ENCODE results near the gene DCST2.
"Not testable (repeated sequence)": the region's sequence is repeated elsewhere in the genome, so short reads cannot be mapped to it uniquely, and the experiment has no call there.

DNA sequence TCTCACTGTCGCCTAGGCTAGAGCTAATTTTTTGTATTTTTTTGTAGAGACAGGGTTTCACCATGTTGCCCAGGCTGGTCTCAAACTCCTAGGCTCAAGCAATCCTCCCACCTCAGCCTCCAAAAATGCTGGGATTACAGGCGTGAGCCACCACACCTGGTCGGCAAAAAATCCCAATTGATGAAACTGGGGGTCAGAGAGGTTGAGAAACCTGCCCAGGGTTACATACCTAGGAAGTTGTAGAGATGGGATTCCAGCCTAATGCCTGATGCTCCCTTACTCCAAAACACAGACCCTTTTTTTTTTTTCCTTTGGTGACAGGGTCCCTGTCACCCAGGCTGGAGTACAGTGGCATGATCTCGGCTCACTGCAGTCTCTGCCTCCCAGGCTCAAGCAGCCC is 46.8 kb downstream of the DCST2 start:
- TF ChIP-seq, protein P1, sequence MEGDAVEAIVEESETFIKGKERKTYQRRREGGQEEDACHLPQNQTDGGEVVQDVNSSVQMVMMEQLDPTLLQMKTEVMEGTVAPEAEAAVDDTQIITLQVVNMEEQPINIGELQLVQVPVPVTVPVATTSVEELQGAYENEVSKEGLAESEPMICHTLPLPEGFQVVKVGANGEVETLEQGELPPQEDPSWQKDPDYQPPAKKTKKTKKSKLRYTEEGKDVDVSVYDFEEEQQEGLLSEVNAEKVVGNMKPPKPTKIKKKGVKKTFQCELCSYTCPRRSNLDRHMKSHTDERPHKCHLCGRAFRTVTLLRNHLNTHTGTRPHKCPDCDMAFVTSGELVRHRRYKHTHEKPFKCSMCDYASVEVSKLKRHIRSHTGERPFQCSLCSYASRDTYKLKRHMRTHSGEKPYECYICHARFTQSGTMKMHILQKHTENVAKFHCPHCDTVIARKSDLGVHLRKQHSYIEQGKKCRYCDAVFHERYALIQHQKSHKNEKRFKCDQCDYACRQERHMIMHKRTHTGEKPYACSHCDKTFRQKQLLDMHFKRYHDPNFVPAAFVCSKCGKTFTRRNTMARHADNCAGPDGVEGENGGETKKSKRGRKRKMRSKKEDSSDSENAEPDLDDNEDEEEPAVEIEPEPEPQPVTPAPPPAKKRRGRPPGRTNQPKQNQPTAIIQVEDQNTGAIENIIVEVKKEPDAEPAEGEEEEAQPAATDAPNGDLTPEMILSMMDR (IDR thresholded peaks at IDR 0.05 in 2 of 3, conservative IDR thresholded peaks at IDR 0.05 in 1 of 3; ENCODE audit: control insufficient read depth in 2 of 3, extremely low read depth in 1 of 3, insufficient read depth in 1 of 3, low read depth in 3 of 3, low read length in 3 of 3), result not testable (repeated sequence)
- not testable (repeated sequence) for TF ChIP-seq EP300 (IDR thresholded peaks at IDR 0.05; ENCODE audit: borderline replicate concordance in 1 of 2, control insufficient read depth in 1 of 2, low read depth in 2 of 2, low read length in 2 of 2); TARDBP (IDR thresholded peaks at IDR 0.05; ENCODE audit: borderline replicate concordance); POLR2A (IDR thresholded peaks at IDR 0.05; ENCODE audit: low read depth, low read length)
- TF ChIP-seq, protein P2, sequence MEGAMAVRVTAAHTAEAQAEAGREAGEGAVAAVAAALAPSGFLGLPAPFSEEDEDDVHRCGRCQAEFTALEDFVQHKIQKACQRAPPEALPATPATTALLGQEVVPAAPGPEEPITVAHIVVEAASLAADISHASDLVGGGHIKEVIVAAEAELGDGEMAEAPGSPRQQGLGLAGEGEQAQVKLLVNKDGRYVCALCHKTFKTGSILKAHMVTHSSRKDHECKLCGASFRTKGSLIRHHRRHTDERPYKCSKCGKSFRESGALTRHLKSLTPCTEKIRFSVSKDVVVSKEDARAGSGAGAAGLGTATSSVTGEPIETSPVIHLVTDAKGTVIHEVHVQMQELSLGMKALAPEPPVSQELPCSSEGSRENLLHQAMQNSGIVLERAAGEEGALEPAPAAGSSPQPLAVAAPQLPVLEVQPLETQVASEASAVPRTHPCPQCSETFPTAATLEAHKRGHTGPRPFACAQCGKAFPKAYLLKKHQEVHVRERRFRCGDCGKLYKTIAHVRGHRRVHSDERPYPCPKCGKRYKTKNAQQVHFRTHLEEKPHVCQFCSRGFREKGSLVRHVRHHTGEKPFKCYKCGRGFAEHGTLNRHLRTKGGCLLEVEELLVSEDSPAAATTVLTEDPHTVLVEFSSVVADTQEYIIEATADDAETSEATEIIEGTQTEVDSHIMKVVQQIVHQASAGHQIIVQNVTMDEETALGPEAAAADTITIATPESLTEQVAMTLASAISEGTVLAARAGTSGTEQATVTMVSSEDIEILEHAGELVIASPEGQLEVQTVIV (IDR thresholded peaks at IDR 0.05; ENCODE audit: borderline replicate concordance, partially characterized antibody), result not testable (repeated sequence)
